ENCODE measurements around the gene ADAMTS16.

Gene ADAMTS16

DNA sequence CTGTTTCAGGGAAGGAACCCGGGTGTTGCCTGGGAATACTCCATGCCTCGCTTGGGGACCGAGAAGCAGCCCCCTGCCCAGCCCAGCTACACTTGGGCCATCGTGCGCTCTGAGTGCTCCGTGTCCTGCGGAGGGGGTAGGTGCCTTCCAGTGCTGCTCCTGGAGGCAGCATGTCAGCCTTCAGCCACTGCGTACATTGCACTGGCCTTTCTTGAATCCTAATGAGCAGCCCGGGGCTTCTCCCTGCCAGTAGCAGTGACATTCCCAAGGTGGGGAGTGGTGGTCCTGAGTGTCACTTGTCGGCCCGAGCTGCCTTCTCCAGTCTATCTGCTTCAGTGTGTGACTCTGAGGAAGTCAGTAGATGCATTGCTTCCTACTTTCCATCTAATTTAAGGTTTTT, 101.9 kb downstream of the ADAMTS16 start:
- no peak for DNase-seq (ENCODE audit: low read depth)
- TF ChIP-seq, protein P1, sequence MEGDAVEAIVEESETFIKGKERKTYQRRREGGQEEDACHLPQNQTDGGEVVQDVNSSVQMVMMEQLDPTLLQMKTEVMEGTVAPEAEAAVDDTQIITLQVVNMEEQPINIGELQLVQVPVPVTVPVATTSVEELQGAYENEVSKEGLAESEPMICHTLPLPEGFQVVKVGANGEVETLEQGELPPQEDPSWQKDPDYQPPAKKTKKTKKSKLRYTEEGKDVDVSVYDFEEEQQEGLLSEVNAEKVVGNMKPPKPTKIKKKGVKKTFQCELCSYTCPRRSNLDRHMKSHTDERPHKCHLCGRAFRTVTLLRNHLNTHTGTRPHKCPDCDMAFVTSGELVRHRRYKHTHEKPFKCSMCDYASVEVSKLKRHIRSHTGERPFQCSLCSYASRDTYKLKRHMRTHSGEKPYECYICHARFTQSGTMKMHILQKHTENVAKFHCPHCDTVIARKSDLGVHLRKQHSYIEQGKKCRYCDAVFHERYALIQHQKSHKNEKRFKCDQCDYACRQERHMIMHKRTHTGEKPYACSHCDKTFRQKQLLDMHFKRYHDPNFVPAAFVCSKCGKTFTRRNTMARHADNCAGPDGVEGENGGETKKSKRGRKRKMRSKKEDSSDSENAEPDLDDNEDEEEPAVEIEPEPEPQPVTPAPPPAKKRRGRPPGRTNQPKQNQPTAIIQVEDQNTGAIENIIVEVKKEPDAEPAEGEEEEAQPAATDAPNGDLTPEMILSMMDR (IDR thresholded peaks at IDR 0.05; ENCODE audit: insufficient read depth, low read depth, low read length, missing control alignments) = no peak
- H3K4me3 ChIP-seq (ENCODE audit: low read depth, low read length) = no peak overlapping the region

DNA sequence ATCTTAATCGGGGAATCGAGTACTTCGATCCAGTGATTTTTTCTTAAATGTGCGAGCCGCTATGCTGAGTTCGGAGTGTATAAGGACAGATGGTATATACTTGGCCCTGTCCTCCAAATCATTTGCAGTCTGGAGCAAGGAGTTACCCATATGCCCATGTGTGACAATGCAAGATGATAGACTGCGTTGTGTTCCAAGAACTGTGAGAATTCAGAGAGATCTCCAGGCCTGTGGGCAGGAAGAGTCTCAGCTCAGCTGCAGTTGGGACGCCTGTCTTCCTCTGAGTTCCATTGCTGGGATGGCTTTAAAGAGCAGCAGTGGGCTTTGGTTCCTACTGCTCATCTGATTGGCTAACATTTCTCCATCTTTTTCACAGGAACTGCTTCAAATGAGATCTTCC, 106.6 kb downstream of the ADAMTS16 start:
- no peak for DNase-seq (ENCODE audit: low read depth)
- TF ChIP-seq, protein P1 (IDR thresholded peaks at IDR 0.05; ENCODE audit: insufficient read depth, low read depth, low read length, missing control alignments) = no peak

DNA sequence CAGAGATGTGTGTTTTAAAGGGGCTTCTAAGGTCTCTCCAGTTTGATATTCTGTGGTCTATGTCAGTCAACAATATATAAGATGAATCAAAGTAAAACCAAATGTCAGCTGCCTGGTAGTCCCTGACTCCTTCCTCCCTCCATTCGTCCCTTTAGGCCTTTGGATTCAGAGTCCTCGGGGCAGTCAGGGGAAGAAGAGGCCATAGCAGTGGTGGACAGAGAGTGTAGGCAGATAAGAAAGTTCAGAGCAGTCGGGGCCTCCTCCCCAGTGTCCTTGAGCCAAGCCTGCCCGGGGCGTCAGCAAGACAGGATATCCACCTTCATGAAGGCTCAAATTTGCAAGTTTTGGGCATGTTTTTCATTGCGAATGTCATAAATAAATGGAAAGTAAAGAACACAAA, 110.6 kb downstream of the ADAMTS16 start:
- no peak for DNase-seq (ENCODE audit: low read depth)
- no peak overlapping the region for H3K4me3 ChIP-seq (ENCODE audit: low read depth, low read length)
- TF ChIP-seq, protein P1 (IDR thresholded peaks at IDR 0.05; ENCODE audit: insufficient read depth, low read depth, low read length, missing control alignments) = no peak

More for the DNA sequence above, 106.6 kb downstream of the ADAMTS16 start:
- H3K4me3 ChIP-seq (ENCODE audit: low read depth, low read length) = no peak overlapping the region

DNA sequence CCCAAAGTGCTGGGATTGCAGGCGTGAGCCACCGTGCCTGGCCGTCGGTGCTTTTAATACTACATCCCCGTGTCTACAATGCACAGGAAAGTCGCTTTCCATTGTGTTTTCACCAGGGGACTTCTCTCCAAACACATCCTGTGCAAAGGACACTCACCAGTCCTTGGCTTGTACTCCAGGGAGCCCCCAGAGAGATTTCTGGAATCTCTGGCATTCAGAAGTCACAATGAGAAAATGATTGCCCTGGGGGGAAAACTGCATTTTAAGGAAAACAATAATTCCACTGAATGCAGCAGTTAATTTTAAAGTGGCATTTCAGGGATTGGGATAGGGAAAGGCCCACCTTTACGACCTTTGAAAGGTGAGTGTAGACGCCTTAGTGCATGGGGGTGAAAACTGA, 112.0 kb downstream of the ADAMTS16 start:
- no peak overlapping the region for H3K4me3 ChIP-seq (ENCODE audit: low read depth, low read length)
- DNase-seq (ENCODE audit: low read depth) = no peak
- TF ChIP-seq, protein P1 (IDR thresholded peaks at IDR 0.05; ENCODE audit: insufficient read depth, low read depth, low read length, missing control alignments) = no peak

DNA sequence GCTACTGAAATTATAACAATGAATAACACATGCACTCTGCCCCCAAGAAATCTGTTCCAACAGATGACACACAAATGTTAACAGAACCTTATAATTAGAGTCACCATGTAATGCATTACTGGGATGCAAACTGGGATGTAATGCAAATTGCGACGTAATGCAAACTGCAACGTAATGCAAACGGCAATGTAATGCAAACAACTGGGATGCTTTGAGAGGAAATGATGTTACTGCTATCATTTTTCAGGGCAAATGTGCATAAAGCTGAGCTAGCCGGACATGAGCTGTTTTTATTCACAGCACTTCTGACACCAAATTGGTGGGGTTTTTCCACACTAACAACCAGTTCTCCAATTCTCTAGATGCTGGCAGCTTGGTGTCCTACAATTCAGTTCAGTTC, 117.2 kb downstream of the ADAMTS16 start:
- no peak for DNase-seq (ENCODE audit: low read depth)
- TF ChIP-seq, protein P1 (IDR thresholded peaks at IDR 0.05; ENCODE audit: insufficient read depth, low read depth, low read length, missing control alignments) = no peak

DNA sequence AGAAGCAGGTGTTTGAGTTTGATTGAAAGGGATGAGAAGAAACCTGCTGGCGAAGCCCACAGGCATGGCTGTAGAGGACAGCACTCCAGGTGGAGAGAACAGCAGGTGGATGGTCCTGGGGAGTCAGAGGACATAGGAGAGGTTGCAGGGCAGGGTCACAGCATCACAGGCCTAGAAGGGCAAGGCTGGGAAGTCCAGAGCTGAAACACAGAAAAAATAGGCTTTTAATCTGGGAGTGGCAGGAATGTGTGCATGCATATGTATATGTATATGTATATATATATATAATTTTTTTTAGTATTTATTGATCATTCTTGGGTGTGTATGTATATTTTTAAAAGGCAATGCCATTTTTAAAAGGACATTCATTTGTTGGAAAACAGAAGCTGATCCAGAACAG, 118.4 kb downstream of the ADAMTS16 start:
- DNase-seq (ENCODE audit: low read depth) = no peak
- H3K4me3 ChIP-seq (ENCODE audit: low read depth, low read length) = no peak overlapping the region
- TF ChIP-seq, protein P1 (IDR thresholded peaks at IDR 0.05; ENCODE audit: insufficient read depth, low read depth, low read length, missing control alignments) = no peak

More for the DNA sequence above, 117.2 kb downstream of the ADAMTS16 start:
- H3K4me3 ChIP-seq (ENCODE audit: low read depth, low read length) = no peak overlapping the region

DNA sequence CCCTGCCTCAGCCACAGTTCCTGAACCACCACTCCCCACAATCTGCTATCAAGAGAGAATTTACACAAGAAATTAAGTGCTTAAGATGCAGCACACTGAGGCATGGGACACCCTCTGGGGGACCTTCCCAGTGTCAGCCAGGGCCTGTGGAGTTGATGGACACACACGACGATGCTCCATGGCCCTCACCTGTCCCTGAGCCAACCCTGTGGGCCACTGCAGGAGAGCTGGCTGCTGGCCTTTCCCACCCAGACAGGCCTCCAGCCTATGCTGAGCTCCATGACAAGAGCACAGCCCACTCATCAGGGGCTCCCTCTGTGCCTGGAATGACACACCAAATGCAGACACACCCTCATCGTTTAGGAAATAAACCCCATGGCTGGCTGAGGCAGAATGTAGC, 124.6 kb downstream of the ADAMTS16 start:
- H3K4me3 ChIP-seq (ENCODE audit: low read depth, low read length) = no peak overlapping the region
- no peak for DNase-seq (ENCODE audit: low read depth)
- TF ChIP-seq, protein P1 (IDR thresholded peaks at IDR 0.05; ENCODE audit: insufficient read depth, low read depth, low read length, missing control alignments) = no peak
